GM18502 (cell line): ENCODE measurements around the gene JUNB.

Experiments used
- ATAC-seq: cut with Tn5 transposase; IDR thresholded peaks from one replicate; pipeline ENCODE4 v1.9.1; 2021; ENCODE audit warnings: mild to moderate bottlenecking; ENCODE audit not compliant: unreplicated experiment, poor library complexity

The JUNB gene

GRCh38 chr19:12773571-12773970, 17.7 kb upstream of the JUNB start:
- no peak for ATAC-seq

GRCh38 chr19:12774588-12775555, 16.4 kb upstream of the JUNB start, which contains the start of gene HOOK2:
Gene HOOK2, minus strand, starts transcription at chr19:12775552. Its CDS starts 103 bp downstream, at chr19:12775449.
- ATAC-seq: no peak

GRCh38 chr19:12777217-12778016, 13.9 kb upstream of the JUNB start:
- ATAC-seq: peak; percentile 34

- no peak for ATAC-seq
These were observed 13.0 kb upstream of the JUNB start for GRCh38 chr19:12778017-12778904.

GRCh38 chr19:12778905-12779161, 12.5 kb upstream of the JUNB start:
- no peak for ATAC-seq

GRCh38 chr19:12779162-12779993, 11.9 kb upstream of the JUNB start:
- no peak for ATAC-seq

- ATAC-seq: no peak
These were observed 9.2 kb upstream of the JUNB start for GRCh38 chr19:12782174-12782423.

- peak; percentile 23 for ATAC-seq
These were observed 8.6 kb upstream of the JUNB start for GRCh38 chr19:12782424-12783290.

GRCh38 chr19:12783291-12783848, 7.9 kb upstream of the JUNB start:
- ATAC-seq: no peak

- no peak for ATAC-seq
These were observed 7.4 kb upstream of the JUNB start for GRCh38 chr19:12783849-12784393.

- ATAC-seq: no peak
These were observed 6.9 kb upstream of the JUNB start for GRCh38 chr19:12784394-12784870.

GRCh38 chr19:12784871-12785430, 6.3 kb upstream of the JUNB start:
- ATAC-seq: no peak

GRCh38 chr19:12785431-12786031, 5.8 kb upstream of the JUNB start:
- no peak for ATAC-seq

- ATAC-seq: no peak
These were observed 5.0 kb upstream of the JUNB start for GRCh38 chr19:12786141-12786870.

- ATAC-seq: no peak
These were observed 4.3 kb upstream of the JUNB start for GRCh38 chr19:12786952-12787351.

GRCh38 chr19:12787458-12787857, 3.8 kb upstream of the JUNB start:
- no peak for ATAC-seq
